ENCODE data around the gene EMILIN1.
"Not testable (repeated sequence)": the region's sequence is repeated elsewhere in the genome, so short reads cannot be mapped to it uniquely, and the experiment has no call there.

EMILIN1 gene

DNA sequence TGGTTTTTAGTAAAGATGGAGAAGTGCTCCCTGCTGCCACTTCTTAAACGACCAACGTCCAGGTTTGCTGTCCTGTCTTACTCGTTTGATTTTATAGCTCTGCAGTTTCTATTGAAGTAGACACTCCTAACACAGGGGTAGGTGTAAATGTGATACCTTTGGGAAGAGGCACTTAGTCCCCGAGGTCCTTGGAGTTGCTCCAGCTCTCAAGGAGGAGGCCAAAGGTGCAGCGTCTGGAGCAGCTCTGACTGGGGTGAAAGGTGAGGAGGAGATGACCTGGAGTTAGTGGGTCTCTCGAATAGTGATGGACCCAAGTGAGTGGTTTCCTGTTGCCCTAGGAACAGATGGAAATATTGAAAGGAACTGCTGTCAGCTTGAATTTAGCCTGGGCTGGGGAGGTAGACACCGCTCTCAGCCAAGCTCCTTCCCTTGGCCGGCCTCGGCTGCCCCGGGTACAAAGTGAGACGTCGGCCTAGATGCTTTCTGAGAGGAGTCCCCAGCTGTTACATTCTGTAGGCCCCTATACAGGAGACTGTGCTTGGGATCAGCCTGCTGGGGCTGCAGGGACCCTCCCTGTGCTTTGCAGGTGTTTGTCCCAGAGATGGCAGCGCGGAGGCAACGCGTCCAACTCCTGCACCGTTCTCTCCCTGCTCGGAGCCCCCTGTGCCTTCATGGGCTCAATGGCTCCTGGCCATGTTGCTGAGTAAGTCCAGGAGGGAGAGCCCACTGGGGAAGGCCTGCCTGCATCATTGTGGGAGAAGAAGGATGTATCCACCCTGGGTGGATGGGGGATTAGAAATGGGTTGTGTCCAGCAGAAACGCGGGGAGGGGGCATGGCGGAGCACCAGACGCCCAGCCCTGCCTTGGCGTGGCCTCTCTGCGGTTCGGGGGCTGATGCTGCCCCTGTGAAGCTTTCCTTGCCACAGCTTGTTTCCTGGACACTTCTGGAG is 13.6 kb downstream of the EMILIN1 start:
- in situ Hi-C loops (cut with MboI; ENCODE audit: low sequenced_read_pairs): loop anchor here (10.0 kb wide), 1 partner anchor 193 kb away; the partner anchor contains the start of gene TRIM54

DNA sequence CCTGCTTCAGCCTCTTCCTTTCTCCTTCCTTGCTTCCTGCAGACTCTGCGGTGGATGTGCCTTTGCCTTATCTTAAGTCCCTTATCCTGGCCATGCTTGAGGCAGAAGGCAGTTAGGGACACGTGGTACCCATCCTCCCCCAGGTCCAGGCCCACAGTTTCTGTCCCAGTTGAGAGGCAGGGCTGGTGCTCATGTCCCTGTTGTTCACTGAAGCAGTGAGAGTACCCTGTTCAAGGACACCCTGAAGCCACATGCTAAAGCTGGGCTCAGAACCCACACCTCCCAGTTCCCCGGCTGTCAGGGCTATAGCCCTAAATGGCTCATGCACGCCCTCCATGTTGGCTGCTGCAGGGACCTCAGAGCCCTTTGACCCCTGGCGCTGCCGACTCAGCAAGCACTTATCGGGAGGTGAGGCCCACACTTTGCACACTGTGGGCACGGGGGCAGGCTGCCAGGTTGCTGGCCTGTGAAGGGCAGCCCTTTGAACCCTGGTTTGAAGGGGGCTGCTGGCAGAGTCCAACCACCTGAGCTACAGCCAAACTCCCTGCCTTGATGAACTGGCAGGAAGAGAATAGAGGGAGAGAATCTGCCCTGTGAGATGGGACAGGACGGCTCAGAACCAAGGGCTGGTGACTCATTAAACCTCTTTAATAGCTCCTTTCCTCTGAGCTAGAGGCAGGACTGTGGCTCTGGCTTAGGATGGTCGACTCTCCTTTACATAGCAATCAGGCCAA is 14.4 kb downstream of the EMILIN1 start:
- in situ Hi-C loops (cut with MboI; ENCODE audit: low sequenced_read_pairs): loop anchor here (10.0 kb wide), 1 partner anchor 192 kb away; the partner anchor contains the start of gene TRIM54

DNA sequence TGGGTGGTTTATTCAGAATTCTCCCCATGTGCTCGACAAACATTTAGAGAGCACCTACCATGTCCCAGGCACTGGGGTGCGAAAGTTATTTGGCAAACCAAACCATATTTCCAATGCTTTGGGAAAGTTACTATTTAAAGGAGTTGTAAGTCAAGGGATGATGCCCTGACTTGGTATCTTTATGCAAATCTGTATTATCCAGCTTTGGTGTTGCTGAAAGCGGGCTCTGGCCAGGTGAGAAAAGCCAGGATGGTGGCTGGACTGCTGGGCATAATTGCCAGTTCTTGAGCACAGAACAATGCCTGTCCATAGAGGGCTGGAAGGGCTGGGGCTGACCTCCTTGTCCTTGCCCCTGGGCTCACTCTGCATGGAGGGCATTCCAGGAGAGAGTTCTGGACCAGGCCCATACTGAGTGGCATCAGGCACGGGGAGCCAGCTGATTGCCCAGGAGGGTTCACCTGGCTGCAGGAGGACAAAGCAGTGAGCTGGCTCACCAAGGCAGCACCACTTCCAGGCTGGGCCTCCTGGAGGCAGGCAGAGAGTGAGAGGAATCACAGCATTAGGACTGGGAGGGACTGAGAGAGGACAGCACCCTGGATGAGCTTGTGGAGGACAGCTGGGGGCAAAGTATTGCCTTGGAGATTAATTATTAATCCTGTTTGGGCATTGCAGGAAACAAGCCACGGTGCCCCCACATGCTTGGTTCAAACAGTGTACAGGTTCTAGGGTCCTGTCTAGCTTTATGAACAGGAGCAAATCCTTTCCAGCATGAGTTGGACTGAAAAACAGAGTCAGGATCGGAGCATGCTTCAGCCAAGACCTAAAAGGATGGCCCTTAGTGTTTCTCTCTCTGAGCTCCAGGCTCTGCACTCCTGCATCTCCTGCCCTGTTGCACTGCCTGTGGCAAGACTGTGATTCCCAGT is 15.3 kb downstream of the EMILIN1 start:
- in situ Hi-C loops (cut with MboI; ENCODE audit: low sequenced_read_pairs): loop anchor here (10.0 kb wide), 1 partner anchor 191 kb away; the partner anchor contains the start of gene TRIM54

DNA sequence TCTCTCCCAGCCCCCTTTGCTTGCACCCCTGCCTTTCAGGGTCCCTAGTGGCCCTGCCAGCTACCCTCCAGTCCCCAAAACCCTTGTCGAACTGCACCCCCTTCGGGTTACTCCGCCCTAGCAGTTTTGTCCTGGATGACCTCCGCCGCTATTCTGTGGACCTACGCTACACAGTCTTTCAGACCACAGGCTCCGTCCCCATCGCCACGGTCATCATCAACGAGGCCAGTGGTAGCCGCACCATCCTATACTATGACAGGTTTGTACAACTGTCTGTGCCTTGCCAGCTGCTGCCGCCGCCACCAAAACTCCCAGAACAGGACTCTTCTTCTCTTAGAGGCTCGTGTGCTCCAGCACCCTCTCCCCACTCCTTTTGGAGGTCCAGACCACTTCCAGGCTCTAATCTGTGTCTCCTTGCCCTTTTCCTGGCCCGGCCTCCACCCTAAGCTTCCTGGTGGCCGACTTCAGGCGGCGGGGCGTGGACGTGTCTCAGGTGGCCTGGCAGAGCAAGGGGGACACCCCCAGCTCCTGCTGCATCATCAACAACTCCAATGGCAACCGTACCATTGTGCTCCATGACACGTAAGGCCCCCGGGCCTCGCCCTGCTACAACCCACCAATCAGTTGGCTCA is 16.1 kb downstream of the EMILIN1 start:
- in situ Hi-C loops (cut with MboI; ENCODE audit: low sequenced_read_pairs): loop anchor here (10.0 kb wide), 1 partner anchor 190 kb away; the partner anchor contains the start of gene TRIM54

DNA sequence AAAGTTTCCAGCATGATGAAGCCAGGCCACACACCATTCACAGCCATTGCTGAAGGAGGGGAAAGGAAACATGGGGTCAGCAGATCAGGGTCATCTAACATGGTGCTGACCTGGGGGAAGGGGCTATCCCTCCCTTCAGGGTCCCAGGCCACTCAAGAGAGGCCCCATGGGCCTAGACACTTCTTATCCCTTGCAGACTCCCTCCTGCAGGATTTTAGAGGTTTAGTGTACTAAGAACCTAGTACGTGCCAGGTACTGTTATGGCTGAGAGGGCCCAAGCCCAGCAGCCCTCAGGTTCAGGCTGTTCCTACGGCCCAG is 17.0 kb downstream of the EMILIN1 start:
- in situ Hi-C loops (cut with MboI; ENCODE audit: low sequenced_read_pairs): loop anchor here (10.0 kb wide), 1 partner anchor 189 kb away; the partner anchor contains the start of gene TRIM54

DNA sequence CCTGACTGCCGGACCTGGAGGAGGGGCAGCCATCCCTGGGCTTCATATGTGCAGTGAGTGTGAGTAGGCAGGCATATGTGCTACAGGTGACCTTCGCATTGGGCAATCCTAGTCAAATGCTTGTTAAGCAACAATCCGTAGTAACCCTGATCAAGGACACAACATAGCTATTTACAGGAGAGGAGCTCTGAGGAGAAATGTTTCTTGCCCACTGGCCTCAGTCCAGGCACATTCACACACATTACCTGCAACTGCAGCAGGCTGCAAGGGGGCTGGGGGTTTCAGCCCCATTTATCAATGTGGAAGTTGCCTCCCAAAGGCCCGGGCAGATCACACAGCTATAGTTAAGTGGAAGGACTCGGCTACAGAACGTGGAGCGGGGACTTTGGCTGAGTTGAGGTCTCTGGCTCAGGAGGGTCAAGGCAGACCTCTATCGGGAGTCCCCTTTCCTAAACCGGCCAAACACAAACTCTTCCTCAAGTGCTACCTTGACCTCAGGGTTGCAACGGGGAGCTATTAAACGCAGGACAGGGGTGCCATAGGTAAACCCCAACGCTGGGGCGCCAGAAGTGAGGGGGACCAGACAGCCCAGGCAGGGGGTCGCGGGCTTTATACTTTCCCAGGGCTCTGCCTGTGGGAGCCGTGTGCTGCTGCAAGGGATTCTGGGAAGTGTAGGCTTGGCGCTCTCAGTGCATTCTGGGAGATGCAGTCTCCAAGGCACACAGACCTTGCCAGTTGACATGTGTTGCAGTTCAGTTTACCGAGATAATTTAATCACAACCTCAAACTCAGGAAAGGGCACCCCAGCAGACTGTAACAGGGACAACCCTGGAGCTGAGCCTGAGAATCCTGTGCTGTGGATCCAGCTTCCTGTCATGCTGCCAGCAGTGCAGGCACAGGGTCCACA is 17.6 kb downstream of the EMILIN1 start:
- in situ Hi-C loops (cut with MboI; ENCODE audit: low sequenced_read_pairs): loop anchor here (10.0 kb wide), 1 partner anchor 189 kb away; the partner anchor contains the start of gene TRIM54

DNA sequence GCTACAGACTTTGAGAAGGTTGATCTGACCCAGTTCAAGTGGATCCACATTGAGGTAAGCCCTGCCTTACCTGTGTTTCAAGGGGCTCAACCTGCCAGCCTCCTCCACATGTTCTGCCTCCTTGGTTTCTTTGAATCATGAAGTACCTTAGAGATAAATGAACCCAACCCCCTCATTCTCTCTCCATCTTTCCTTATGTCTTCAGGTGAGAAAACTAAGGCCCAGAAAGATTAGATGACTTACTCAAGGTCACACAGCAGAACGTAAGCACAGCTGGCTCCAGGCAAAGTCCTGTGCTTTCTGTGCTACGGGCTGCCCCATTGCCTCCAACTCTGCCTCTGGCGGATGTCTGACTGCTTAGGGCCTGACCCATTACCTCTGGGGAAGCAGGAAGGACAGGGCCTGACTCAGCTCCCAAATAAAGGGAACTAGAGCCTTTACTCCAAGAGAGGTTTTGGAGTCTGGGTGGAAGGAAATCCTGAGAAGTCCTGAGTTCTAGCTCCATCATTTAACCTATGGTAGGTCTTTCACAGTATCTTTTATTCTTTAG is 18.4 kb downstream of the EMILIN1 start:
- in situ Hi-C loops (cut with MboI; ENCODE audit: low sequenced_read_pairs): loop anchor here (10.0 kb wide), 1 partner anchor 188 kb away; the partner anchor contains the start of gene TRIM54

DNA sequence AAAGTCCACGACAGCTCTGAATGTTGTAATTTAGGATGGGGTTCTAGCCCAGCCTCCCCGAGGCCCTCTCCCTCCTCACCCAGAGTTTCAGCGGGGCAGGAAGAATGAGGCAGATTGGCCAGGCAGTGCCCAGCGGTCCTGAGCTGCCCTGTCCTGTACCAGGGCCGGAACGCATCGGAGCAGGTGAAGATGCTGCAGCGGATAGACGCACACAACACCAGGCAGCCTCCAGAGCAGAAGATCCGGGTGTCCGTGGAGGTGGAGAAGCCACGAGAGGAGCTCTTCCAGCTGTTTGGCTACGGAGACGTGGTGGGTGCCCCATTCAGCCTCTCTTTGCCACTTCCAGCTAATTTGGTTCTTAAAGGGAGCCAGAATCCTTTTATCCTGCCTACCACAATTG is 18.9 kb downstream of the EMILIN1 start:
- in situ Hi-C loops (cut with MboI; ENCODE audit: low sequenced_read_pairs): loop anchor here (10.0 kb wide), 1 partner anchor 187 kb away; the partner anchor contains the start of gene TRIM54

DNA sequence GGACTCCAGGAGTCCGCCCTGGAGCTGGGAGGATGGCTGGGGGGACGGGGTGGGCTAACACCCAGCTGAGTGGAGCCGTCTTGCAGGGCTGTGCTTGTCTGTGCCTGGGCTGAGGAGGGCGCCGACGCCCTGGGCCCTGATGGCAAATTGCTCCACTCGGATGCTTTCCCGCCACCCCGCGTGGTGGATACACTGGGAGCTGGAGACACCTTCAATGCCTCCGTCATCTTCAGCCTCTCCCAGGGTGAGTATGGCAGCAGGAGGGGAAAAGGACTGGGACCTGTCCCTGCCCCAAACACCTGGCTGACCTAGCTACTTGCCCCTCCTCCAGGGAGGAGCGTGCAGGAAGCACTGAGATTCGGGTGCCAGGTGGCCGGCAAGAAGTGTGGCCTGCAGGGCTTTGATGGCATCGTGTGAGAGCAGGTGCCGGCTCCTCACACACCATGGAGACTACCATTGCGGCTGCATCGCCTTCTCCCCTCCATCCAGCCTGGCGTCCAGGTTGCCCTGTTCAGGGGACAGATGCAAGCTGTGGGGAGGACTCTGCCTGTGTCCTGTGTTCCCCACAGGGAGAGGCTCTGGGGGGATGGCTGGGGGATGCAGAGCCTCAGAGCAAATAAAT is 21.0 kb downstream of the EMILIN1 start:
- in situ Hi-C loops (cut with MboI; ENCODE audit: low sequenced_read_pairs): loop anchor here (10.0 kb wide), 1 partner anchor 185 kb away; the partner anchor contains the start of gene TRIM54

DNA sequence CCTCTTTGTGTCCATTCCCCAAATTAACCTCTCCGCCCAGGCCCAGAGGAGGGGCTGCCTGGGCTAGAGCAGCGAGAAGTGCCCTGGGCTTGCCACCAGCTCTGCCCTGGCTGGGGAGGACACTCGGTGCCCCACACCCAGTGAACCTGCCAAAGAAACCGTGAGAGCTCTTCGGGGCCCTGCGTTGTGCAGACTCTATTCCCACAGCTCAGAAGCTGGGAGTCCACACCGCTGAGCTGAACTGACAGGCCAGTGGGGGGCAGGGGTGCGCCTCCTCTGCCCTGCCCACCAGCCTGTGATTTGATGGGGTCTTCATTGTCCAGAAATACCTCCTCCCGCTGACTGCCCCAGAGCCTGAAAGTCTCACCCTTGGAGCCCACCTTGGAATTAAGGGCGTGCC is 21.6 kb downstream of the EMILIN1 start:
- in situ Hi-C loops (cut with MboI; ENCODE audit: low sequenced_read_pairs): no loop called here

DNA sequence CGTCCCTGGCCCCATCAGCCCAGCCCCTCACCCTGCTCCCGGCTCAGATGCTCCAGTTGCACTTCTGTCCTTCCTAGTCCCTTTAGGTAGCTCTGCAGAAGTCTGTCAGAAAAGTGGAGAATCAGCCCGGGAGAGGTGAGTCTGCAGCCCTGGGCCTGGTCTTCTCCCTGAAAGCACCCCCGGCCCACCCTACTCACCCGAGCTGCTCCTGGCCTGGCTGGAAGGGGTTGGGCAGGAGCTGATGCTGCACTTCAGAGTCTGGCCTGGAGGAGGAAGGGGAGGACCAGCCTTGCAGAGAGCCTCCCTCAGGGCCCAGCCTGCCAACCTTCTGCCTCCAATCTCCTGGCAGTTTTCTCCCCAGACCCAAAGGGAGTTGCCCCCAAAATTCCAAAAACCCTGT is 23.9 kb downstream of the EMILIN1 start:
- in situ Hi-C loops (cut with MboI; ENCODE audit: low sequenced_read_pairs): no loop called here

DNA sequence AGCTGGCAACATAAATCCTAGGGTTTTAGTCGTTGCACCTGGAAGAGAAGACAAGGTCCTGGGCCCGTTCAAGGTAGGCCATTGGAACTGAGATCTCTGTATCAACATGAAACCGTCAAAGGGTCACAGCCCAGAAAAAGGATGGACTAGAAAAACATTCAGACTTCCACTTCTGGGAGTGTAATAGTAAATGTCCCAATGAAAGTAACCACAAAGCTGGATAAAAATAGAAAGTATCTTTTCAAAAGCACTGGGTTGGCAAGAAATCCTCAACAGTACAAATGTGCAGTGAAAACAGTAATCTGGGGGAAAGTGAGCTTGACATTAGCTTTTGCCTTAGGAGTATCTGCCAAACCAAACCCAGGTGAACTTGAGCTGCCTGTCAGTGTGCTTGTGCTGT is 27.6 kb downstream of the EMILIN1 start:
- in situ Hi-C loops (cut with MboI; ENCODE audit: low sequenced_read_pairs): no loop called here

DNA sequence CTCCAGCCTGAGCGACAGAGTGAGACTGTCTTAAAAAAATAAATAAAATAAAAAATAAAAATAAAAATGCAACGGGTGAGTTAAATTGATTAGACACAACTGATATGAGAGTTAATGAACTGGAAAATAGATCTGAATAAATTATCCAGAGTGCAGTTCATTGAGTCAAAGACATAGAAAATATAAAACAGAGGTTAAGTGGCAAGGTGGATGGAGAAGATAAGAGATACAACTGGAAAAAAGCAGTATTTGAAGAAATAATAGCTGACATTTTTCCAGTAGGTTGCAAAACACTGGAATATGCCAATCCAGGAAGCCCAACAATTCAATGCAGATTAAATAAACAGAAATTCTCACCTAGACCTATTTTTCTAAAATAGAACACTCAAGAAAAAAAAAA is 29.8 kb downstream of the EMILIN1 start:
- in situ Hi-C loops (cut with MboI; ENCODE audit: low sequenced_read_pairs): no loop called here

DNA sequence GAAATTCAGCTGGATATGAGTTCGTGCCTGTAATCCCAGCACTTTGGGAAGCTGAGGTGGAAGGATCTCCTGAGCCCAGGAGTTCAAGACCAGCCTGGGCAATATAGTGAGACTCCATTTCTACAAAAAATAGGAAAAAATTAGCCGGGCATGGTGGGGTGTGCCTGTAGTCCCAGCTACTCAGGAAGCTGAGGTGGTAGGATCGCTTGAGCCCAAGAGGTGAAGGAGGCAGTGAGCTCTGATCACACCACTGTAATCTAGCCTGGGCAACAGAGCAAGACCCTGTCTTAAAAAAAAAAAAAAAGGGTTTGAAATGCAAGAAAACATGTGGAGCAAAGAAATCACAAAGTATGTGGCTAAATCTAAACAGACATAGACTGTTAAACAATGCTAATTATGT is 30.7 kb downstream of the EMILIN1 start:
- in situ Hi-C loops (cut with MboI; ENCODE audit: low sequenced_read_pairs): no loop called here

DNA sequence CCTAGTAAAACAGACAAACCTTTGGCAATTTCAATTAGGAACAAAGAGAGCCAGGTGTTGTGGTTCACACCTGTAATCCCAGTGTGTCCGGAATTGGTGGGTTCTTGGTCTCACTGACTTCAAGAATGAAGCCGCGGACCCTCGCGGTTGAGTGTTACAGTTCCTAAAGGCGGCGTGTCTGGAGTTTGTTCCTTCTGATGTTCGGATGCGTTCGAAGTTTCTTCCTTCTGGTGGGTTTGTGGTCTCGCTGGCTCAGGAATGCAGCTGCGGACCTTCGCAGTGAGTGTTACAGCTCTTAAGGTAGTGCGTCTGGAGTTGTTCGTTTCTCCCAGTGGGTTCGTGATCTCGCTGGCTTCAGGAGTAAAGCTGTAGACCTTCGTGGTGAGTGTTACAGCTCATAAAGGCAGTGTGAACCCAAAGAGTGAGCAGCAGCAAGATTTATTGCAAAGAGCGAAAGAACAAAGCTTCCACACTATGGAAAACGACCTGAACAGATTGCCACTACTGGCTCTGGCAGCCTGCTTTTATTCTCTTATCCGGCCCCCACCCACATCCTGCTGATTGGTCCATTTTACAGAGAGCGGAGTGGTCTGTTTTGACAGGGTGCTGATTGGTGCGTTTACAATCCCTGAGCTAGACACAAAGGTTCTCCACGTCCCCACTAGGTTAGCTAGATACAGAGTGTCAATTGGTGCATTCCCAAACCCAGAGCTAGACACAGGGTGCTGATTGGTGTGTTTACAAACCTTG is 32.4 kb downstream of the EMILIN1 start:
- in situ Hi-C loops (cut with MboI; ENCODE audit: low sequenced_read_pairs): not testable (repeated sequence)

DNA sequence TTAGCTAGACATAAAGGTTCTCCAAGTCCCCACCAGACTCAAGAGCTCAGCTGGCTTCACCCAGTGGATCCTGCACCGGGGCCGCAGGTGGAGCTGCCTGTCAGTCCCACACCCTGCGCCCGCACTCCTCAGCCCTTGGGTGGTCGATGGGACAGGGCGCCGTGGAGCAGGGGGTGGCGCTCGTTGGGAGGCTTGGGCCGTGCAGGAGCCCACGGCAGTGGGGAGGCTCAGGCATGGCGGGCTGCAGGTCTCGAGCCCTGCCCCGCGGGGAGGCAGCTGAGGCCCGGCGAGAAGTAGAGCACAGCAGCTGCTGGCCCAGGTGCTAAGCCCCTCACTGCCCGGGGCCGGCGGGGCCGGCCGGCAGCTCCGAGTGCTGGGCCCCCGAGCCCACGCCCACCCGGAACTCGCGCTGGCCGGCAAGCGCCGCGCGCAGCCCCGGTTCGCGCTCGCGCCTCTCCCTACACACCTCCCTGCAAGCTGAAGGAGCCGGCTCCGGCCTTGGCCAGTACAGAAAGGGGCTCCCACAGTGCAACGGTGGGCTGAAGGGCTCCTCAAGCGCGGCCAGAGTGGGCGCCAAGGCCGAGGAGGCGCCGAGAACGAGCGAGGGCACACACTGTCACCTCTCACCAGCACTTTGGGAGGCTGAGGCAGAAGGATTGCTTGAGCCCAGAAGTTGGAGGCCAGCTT is 33.1 kb downstream of the EMILIN1 start:
- in situ Hi-C loops (cut with MboI; ENCODE audit: low sequenced_read_pairs): not testable (repeated sequence)

DNA sequence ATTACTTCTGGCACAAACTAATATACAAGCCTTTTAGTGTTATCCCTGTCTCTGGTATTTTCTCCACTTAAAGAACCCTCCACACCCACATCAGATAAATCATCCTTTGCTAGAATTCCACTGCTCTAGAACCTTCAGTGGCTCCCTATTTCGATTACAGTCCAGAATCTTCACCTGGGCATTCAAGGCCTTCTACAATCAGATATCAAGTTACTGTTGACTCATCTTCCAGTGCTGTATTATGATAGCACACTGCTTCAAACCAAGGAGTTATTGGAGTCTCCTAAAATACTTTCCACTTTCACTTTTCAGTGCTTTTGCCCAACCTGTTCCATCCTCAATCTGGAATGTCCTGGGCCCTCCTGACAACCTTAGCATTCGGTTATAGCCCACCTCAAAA is 37.1 kb downstream of the EMILIN1 start:
- in situ Hi-C loops (cut with MboI; ENCODE audit: low sequenced_read_pairs): no loop called here
